ENCODE results near the gene PPIL3. TPM values are rescaled to one million over a fixed set of nuclear protein-coding genes. Genes with fewer than 3 reads are reported as not detected.

PPIL3 gene
- polyA plus RNA-seq, 1 donor (not counting 4 experiments of a cell fraction or from before 2014, with no cell fraction given), result 84.0 TPM

DNA sequence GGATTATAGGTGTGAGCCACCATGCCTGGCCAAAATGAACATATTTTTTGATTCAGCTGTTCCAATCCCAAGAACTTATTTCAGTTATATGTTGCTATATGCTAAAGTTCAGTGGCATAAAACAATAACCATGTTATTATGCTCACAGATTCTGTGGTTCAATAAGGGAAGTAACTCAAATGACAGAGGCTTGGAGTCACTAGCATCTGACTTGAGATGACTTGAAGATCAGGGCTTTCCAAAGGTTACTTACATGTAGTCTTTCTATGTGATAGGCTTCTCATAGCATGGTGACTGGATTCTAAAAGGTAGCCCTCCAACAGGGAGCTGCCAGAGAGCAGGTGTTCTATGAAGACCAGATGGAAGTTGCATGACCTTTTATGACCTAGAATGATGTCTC lies 41.6 kb downstream of the PPIL3 start:
- Histone ChIP-seq H3K9ac (ENCODE audit: control insufficient read depth, extremely low read depth, insufficient read depth, low read length) (no peak overlapping the region), H3K4me3 (ENCODE audit: control insufficient read depth in 2 of 3, extremely low read depth in 1 of 3, insufficient read depth in 2 of 3, low read depth in 1 of 3, low read length in 3 of 3) (no peak overlapping the region), H3K36me3 (ENCODE audit: control insufficient read depth in 2 of 2, extremely low read depth in 1 of 2, insufficient read depth in 2 of 2, low read length in 2 of 2) (peaks cover 2 to 11% of the 10 kb centered on the region in 2 experiments), H3K9me3 (ENCODE audit: control insufficient read depth, low read depth, low read length) (no peaks in the 10 kb centered on the region), H3K4me1 (ENCODE audit: control insufficient read depth, extremely low read depth, insufficient read depth, low read length) (peaks cover 4% of the 10 kb centered on the region), H4K20me1 (ENCODE audit: control insufficient read depth, extremely low read depth, insufficient read depth, low read length) (no peaks in the 10 kb centered on the region), H3K79me2 (ENCODE audit: control insufficient read depth, insufficient read depth, low read length) (no peaks in the 10 kb centered on the region), H2AFZ (ENCODE audit: control insufficient read depth, low read length) (no peak overlapping the region), H3K4me2 (ENCODE audit: control insufficient read depth, extremely low read depth, insufficient read depth, low read depth, low read length) (no peak overlapping the region), H3K27ac (ENCODE audit: control insufficient read depth, insufficient read depth, low read length) (no peak overlapping the region), H3K27me3 (ENCODE audit: control insufficient read depth, extremely low read depth, insufficient read depth, low read length) (no peaks in the 10 kb centered on the region), H3K9me1 (ENCODE audit: control insufficient read depth, extremely low read depth, insufficient read depth, low read length) (no peaks in the 10 kb centered on the region)
- TF ChIP-seq CTCF (optimal IDR thresholded peaks at IDR 0.05 in 1 of 3, IDR thresholded peaks at IDR 0.05 in 1 of 3, conservative IDR thresholded peaks at IDR 0.05 in 1 of 3; ENCODE audit: extremely low read depth in 1 of 3, insufficient read depth in 2 of 3, low read length in 3 of 3) (no peak), EZH2 (IDR thresholded peaks at IDR 0.05; ENCODE audit: low read length) (no peak)
- dilution Hi-C loops (cut with MboI; ENCODE audit: extremely low pct_ligation_motif_present, low sequenced_read_pairs), result no loop called here
- DNase-seq (ENCODE audit: low read depth, low spot score) (no peak), FAIRE-seq (no peak)

DNA sequence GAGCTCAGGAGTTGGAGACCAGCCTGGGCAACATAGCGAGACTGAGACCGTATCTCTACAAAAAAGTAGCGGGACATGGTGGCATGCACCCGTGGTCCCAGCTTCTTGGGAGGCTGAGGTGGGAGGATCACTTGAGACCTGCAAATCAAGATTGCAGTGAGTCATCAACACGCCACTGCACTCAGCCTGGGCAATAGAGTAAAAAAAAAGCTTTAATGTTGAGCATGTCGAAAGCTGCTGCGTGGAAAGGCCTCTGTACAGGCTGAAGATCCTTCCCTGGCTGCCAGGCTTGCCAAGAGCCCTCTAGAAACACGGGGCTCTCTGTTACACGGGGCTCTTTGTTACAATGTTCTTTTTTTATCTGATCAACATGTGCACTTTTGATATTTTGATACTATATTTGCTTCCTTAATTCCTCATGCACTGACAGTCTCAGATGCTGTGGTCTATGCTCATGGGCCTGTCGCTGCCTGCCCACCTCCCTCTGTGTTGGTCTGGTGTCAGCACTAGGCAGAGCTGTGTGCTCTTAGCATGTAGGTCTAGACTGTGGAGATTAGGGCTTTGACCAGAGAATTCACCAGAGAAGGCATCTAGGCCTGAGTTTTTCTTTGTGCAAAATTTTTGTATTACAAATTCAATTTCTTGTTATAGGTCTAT lies 43.1 kb downstream of the PPIL3 start:
- H3K9me1 ChIP-seq (ENCODE audit: control insufficient read depth, extremely low read depth, insufficient read depth, low read length), result no peaks in the 10 kb centered on the region
- no peak overlapping the region for H3K9ac ChIP-seq (ENCODE audit: control insufficient read depth, extremely low read depth, insufficient read depth, low read length)
- no peaks in the 10 kb centered on the region for H3K36me3 ChIP-seq (ENCODE audit: control insufficient read depth in 2 of 2, extremely low read depth in 1 of 2, insufficient read depth in 2 of 2, low read length in 2 of 2)
- H3K79me2 ChIP-seq (ENCODE audit: control insufficient read depth, insufficient read depth, low read length), result no peaks in the 10 kb centered on the region
- TF ChIP-seq CTCF (optimal IDR thresholded peaks at IDR 0.05 in 1 of 3, IDR thresholded peaks at IDR 0.05 in 1 of 3, conservative IDR thresholded peaks at IDR 0.05 in 1 of 3; ENCODE audit: extremely low read depth in 1 of 3, insufficient read depth in 2 of 3, low read length in 3 of 3), result no peak
- TF ChIP-seq EZH2 (IDR thresholded peaks at IDR 0.05; ENCODE audit: low read length), result no peak
- H2AFZ ChIP-seq (ENCODE audit: control insufficient read depth, low read length), result peak overlapping the region; percentile 76
- peak overlapping the region; percentile 5 for H3K27ac ChIP-seq (ENCODE audit: control insufficient read depth, insufficient read depth, low read length)
- FAIRE-seq, result peak; percentile 73
- no peaks in the 10 kb centered on the region for H3K9me3 ChIP-seq (ENCODE audit: control insufficient read depth, low read depth, low read length)
- peak overlapping the region; percentile 30 for H3K4me2 ChIP-seq (ENCODE audit: control insufficient read depth, extremely low read depth, insufficient read depth, low read depth, low read length)
- no peaks in the 10 kb centered on the region for H4K20me1 ChIP-seq (ENCODE audit: control insufficient read depth, extremely low read depth, insufficient read depth, low read length)
- H3K4me3 ChIP-seq (ENCODE audit: control insufficient read depth in 2 of 3, extremely low read depth in 1 of 3, insufficient read depth in 2 of 3, low read depth in 1 of 3, low read length in 3 of 3), result no peak overlapping the region
- DNase-seq (ENCODE audit: low read depth, low spot score), result no peak
- H3K27me3 ChIP-seq (ENCODE audit: control insufficient read depth, extremely low read depth, insufficient read depth, low read length), result no peaks in the 10 kb centered on the region
- H3K4me1 ChIP-seq (ENCODE audit: control insufficient read depth, extremely low read depth, insufficient read depth, low read length), result peaks cover 4% of the 10 kb centered on the region
- dilution Hi-C loops (cut with MboI; ENCODE audit: extremely low pct_ligation_motif_present, low sequenced_read_pairs), result no loop called here
